Measurements from ENCODE around the gene PPME1.

DNA sequence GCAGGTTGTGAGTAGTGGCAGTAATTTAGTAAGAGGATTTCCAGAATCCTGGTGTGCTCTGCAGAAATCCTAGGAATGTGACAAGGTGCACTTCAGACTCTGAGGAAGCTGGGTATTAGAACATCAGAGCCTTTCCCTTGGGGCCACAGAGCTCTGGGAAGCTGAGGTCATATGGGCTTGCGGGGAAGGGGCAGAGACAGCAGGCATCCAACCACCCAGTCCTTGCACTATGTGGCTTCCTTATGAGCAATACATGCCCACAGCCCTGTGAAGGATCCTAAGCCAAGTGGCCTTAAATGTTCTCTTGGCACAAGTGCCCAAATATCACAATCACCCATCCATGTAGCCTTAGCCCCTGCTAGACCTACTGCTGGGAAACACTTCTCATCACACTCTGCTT lies 94.2 kb downstream of the PPME1 start:
- TF ChIP-seq, protein P1, sequence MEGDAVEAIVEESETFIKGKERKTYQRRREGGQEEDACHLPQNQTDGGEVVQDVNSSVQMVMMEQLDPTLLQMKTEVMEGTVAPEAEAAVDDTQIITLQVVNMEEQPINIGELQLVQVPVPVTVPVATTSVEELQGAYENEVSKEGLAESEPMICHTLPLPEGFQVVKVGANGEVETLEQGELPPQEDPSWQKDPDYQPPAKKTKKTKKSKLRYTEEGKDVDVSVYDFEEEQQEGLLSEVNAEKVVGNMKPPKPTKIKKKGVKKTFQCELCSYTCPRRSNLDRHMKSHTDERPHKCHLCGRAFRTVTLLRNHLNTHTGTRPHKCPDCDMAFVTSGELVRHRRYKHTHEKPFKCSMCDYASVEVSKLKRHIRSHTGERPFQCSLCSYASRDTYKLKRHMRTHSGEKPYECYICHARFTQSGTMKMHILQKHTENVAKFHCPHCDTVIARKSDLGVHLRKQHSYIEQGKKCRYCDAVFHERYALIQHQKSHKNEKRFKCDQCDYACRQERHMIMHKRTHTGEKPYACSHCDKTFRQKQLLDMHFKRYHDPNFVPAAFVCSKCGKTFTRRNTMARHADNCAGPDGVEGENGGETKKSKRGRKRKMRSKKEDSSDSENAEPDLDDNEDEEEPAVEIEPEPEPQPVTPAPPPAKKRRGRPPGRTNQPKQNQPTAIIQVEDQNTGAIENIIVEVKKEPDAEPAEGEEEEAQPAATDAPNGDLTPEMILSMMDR (IDR thresholded peaks at IDR 0.05; ENCODE audit: low read depth, low read length, poor library complexity, severe bottlenecking), result no peak
- no peak for TF ChIP-seq EZH2phosphoT487 (IDR thresholded peaks at IDR 0.05; ENCODE audit: borderline replicate concordance, low read length)
